D721Med (cell line): ENCODE results near the gene CEBPG.

Experiments
- DNase-seq: peaks from one replicate; pipeline ENCODE4 v3.0.0; 2011; ENCODE audit warnings: low spot score; ENCODE audit not compliant: insufficient read length
- FAIRE-seq: peaks from 2 replicates; lab custom pipeline; 2011; peaks lifted over from hg19 to GRCh38; lab: Jason Lieb, UNC
- CTCF ChIP-seq: IDR thresholded peaks from 2 replicates; pipeline ENCODE4 v1.5.1; 2012; ENCODE audit warnings: mild to moderate bottlenecking, control low read depth; ENCODE audit not compliant: insufficient read depth; ENCODE audit errors: missing control alignments

The CEBPG gene

DNA sequence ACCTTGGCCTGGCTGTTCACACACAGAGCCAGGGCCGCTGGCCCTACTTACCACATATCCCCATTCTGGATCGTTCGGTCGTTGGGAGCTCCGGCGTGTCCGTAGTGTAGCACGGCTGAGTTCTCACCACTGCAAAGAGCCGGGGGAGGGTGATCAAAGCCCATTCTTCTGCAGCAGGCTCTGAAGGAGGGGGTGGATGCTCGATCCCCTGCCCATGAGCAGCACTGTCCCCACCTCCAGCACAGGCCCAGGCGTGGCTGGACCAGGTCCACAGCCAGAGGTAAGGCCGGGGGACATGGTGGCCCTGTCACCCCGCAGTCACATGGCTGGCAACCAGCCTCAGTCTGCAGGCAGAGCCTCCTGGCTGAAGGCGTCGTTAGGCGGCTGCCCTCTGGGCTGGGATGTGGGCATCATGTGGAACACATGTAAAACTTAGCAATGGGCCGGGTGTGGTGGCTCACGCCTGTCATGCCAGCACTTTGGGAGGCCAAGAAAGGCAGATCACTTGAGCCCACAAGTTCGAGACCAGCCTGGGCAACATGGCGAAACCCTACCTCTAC is 38.2 kb downstream of the CEBPG start:
- DNase-seq (no peak), FAIRE-seq (no peak)
- no peak for TF ChIP-seq CTCF

GRCh38 chr19:33412601-33413425 is 39.3 kb downstream of the CEBPG start:
- FAIRE-seq: no peak

DNA sequence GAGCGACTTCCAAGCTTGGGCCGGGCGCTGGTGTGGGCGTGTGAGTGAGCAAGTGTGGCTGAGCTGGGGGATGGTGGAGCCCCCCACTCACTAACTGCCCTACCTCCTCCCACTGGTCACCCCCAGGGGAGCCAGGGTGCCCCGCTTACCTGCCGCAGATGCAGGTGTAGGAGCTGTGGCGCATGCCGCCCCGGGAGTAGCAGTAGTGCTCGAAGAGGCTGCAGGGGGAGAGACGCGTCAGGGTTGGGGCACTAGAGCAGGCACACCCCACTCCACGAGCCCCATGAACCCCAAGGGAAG is 39.9 kb downstream of the CEBPG start:
- FAIRE-seq (no peak), DNase-seq (no peak)

More at GRCh38 chr19:33412601-33413425, 39.3 kb downstream of the CEBPG start:
- DNase-seq: no peak
- TF ChIP-seq CTCF: no peak

GRCh38 chr19:33413868-33414666 is 40.6 kb downstream of the CEBPG start:
- DNase-seq: no peak
- no peak for TF ChIP-seq CTCF
- no peak for FAIRE-seq

More for the DNA sequence above, 39.9 kb downstream of the CEBPG start:
- no peak for TF ChIP-seq CTCF

DNA sequence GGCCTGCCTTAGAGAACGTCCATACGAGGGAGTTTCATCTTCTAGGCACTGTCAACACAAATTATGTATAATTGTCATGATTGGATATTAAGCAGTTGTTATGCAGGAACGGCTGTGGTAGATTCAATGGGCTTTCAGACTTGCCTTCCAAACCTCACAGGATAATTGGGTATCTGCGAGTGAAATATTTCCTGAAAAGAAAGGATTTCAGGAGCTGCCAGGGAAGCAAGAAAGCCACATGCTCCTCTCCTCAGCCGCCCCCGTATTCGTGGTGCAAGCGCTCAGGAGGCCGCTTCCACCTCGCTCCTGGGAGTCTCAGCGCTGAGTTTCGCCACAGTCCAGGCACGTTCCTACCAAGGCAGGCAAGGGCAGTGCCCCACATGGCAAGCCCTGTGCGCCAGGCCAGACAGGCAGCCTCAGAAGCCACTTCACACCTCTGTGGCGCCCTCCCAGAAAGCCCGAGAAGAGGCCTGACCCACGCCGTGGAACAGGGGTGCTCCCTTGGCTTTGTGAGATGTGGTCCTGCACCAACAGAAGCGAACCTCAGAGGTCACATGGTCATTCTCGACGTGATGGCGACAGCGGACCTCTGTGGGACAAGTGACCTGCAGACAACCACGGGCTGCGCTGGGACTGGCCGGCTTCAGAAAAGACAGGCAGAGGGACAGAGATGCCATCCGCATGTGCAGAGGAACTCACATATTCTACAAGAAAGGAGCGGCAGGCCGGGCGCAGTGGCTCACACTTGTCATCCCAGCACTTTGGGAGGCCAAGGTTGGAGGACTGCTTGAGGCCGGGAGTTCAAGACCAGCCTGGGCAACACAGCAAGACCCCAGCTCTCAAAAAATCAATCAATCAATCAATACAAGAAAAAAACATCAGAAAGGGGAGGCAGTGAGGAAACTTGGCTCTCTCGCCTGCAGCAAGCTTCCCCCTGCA is 41.4 kb downstream of the CEBPG start:
- FAIRE-seq (no peak), DNase-seq (no peak)
- TF ChIP-seq CTCF: no peak

- DNase-seq (peak; percentile 87), FAIRE-seq (no peak)
- TF ChIP-seq CTCF: peak; percentile 60
Observed at GRCh38 chr19:33416307-33417215, 43.1 kb downstream of the CEBPG start.
